HG03139 (cell line): ENCODE data around the gene MINDY3.

ENCODE experiments used
- ATAC-seq: cut with Tn5 transposase; IDR thresholded peaks from one replicate; pipeline ENCODE4 v1.9.1; 2021; ENCODE audit not compliant: unreplicated experiment

MINDY3 gene

GRCh38 chr10:15739254-15739970, 120.9 kb downstream of the MINDY3 start:
- no peak for ATAC-seq

GRCh38 chr10:15738270-15738925, 121.9 kb downstream of the MINDY3 start:
- no peak for ATAC-seq

- no peak for ATAC-seq
These were observed 122.7 kb downstream of the MINDY3 start for GRCh38 chr10:15737656-15738055.

- ATAC-seq, result no peak
These were observed 124.5 kb downstream of the MINDY3 start for GRCh38 chr10:15735763-15736162.

- ATAC-seq, result no peak
These were observed 130.0 kb downstream of the MINDY3 start for GRCh38 chr10:15730341-15730740.

GRCh38 chr10:15729890-15730289, 130.4 kb downstream of the MINDY3 start:
- no peak for ATAC-seq
